ENCODE results near the gene PITX2. TPM values are rescaled to one million over a fixed set of nuclear protein-coding genes. Genes with fewer than 3 reads are reported as not detected.

PITX2 gene
- total RNA-seq, 1 experiment from 2014 or later = 0.90 TPM

DNA sequence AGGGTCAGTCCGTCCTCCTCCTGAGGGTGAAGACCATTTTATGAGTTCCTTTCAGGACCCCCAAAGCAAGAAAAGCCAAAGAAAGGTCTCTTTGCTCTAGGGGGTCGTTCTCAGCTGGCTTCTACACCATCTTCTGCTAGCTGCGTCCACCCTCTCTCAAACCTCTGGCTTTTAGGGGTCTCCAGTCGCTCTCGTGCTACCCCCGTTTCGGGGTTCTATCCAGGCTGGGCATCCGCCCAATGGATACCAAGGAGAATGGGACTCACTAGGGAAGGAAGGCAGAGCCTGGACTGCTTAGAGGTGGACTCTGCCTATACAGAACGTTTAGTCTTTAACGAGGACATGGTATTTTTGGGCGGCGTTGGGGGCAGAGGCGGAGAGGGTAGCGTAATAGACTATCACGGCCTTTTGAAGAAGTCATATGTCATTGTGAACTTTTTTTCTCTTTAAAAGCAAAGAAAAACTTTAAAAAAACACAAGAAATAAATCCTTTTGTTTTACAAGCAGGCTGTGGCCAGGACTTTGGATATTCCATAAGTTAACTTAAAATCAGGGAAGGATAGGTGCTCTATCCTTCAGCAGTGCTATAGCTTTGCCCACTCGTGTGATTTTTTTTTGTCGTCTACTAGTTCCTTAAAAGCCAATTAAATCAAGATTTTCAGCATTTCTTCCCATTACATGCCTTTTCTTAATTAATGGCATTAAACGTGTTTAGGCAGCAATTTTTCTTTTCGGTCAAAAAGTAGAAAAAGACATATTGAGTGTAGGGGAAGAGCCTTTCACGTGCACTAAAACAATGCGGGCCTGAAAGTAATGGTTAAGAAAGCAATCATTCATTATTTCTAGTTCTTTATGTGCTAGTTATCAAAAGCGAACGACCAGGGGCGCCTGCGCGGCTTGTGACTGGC, 7.2 kb upstream of the PITX2 start:
- POLR2A ChIA-PET (ENCODE audit: low non-redundant PET) = no interaction called here
- TF ChIP-seq CTCF (conservative IDR thresholded peaks at IDR 0.05; ENCODE audit: low read depth, low read length) (no peak), EZH2 (IDR thresholded peaks at IDR 0.05; ENCODE audit: borderline replicate concordance, low read depth, low read length, poor library complexity, severe bottlenecking) (no peak)
- CTCF ChIA-PET = no interaction called here
- intact Hi-C loops (cut with micrococcal nuclease; ENCODE audit: unreplicated experiment) = loop anchor here (5.0 to 10.0 kb wide), 4 partner anchors 342 to 1305 kb away; no protein-coding TSS in a partner anchor
- no peak for DNase-seq (ENCODE audit: low spot score)
- no peaks in the 10 kb centered on the region for H3K9me3 ChIP-seq (ENCODE audit: low read depth, low read length, poor library complexity, severe bottlenecking)
- H3K36me3 ChIP-seq (ENCODE audit: insufficient read depth, low read length, poor library complexity, severe bottlenecking) = no peaks in the 10 kb centered on the region
- BruUV-seq (replicated peaks) = no TSS peak
- H3K27ac ChIP-seq (ENCODE audit: low read depth, low read length, poor library complexity, severe bottlenecking) = no peak overlapping the region
- peaks cover 10% of the 10 kb centered on the region for H3K4me1 ChIP-seq (ENCODE audit: insufficient read depth, low read length, poor library complexity, severe bottlenecking)
- H3K4me3 ChIP-seq (ENCODE audit: low read depth, low read length, poor library complexity, severe bottlenecking) = no peak overlapping the region
- peaks cover 4% of the 10 kb centered on the region for H3K27me3 ChIP-seq (replicated peaks; ENCODE audit: insufficient read depth, low read depth, low read length, poor library complexity)

DNA sequence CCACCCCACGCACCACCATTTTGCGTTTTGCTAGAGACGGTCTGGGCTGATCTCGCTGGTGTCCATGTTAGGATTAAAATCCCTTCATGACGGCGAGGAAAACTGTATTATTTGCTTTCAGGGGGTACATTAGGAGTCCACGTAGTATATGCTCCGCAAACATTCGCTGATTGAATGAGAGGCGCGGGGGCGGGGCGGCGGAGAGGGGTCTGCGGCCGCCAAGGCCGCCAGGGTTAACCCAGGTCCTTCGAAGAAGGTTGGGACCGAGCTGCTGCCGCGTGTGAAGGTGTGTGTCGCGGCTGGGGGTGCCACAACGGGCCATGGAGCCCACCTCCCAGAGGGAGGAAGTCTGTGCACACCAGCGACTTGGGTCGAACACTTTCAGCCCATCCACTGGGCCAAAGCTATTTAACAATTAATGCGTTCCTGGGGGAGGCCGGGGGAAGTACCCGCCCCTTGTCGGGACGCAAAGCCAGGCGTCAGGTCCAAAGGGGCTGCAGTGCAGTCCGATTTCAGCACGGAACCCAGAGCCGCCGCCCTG, 6.4 kb upstream of the PITX2 start:
- ChIA-PET POLR2A (ENCODE audit: low non-redundant PET) (no interaction called here), CTCF (no interaction called here)
- BruUV-seq (replicated peaks) = no TSS peak
- no peak for TF ChIP-seq EZH2 (IDR thresholded peaks at IDR 0.05; ENCODE audit: borderline replicate concordance, low read depth, low read length, poor library complexity, severe bottlenecking)
- TF ChIP-seq CTCF (conservative IDR thresholded peaks at IDR 0.05; ENCODE audit: low read depth, low read length) = no peak
- no peaks in the 10 kb centered on the region for H3K36me3 ChIP-seq (ENCODE audit: insufficient read depth, low read length, poor library complexity, severe bottlenecking)
- H3K4me3 ChIP-seq (ENCODE audit: low read depth, low read length, poor library complexity, severe bottlenecking) = no peak overlapping the region
- H3K27me3 ChIP-seq (replicated peaks; ENCODE audit: insufficient read depth, low read depth, low read length, poor library complexity) = peaks cover 4% of the 10 kb centered on the region
- no peak overlapping the region for H3K27ac ChIP-seq (ENCODE audit: low read depth, low read length, poor library complexity, severe bottlenecking)
- H3K4me1 ChIP-seq (ENCODE audit: insufficient read depth, low read length, poor library complexity, severe bottlenecking) = peaks cover 13% of the 10 kb centered on the region
- DNase-seq (ENCODE audit: low spot score) = no peak
- H3K9me3 ChIP-seq (ENCODE audit: low read depth, low read length, poor library complexity, severe bottlenecking) = no peaks in the 10 kb centered on the region
- intact Hi-C loops (cut with micrococcal nuclease; ENCODE audit: unreplicated experiment) = no loop called here

DNA sequence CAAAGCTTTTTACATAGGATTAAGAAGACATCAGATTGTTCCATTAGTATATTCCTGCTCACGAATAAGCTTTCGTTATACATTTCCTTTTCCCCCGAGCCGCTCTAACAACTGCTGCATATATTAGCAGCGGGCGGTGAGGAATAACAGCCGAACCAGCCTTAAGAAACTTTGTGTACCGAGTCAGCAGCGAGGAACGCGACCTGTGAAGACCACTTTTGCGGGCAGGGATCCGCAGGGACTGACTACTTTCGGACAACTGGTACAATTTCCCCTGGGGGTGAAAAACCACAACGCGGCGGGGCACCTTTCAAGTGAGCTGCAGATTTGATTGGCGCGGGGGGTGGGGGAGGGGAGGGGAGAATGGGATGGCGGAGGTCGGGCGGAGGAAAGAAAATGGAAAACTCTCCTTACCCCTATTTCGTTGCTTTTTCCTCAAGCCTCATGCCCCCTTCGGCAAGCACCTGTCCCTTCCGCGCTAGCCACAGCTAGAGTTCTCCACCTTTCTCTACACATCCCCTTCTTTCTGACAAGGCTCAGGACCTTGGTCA, 5.9 kb upstream of the PITX2 start:
- Histone ChIP-seq H3K4me3 (ENCODE audit: low read depth, low read length, poor library complexity, severe bottlenecking) (no peak overlapping the region), H3K27me3 (replicated peaks; ENCODE audit: insufficient read depth, low read depth, low read length, poor library complexity) (peaks cover 4% of the 10 kb centered on the region), H3K36me3 (ENCODE audit: insufficient read depth, low read length, poor library complexity, severe bottlenecking) (no peaks in the 10 kb centered on the region), H3K27ac (ENCODE audit: low read depth, low read length, poor library complexity, severe bottlenecking) (no peak overlapping the region), H3K4me1 (ENCODE audit: insufficient read depth, low read length, poor library complexity, severe bottlenecking) (peaks cover 13% of the 10 kb centered on the region), H3K9me3 (ENCODE audit: low read depth, low read length, poor library complexity, severe bottlenecking) (no peaks in the 10 kb centered on the region)
- BruUV-seq (replicated peaks) = no TSS peak
- no peak for TF ChIP-seq EZH2 (IDR thresholded peaks at IDR 0.05; ENCODE audit: borderline replicate concordance, low read depth, low read length, poor library complexity, severe bottlenecking)
- no peak for TF ChIP-seq CTCF (conservative IDR thresholded peaks at IDR 0.05; ENCODE audit: low read depth, low read length)
- CTCF ChIA-PET = no interaction called here
- no peak for DNase-seq (ENCODE audit: low spot score)
- POLR2A ChIA-PET (ENCODE audit: low non-redundant PET) = no interaction called here
- intact Hi-C loops (cut with micrococcal nuclease; ENCODE audit: unreplicated experiment) = no loop called here

Measured in A673 (cell line).